ENCODE measurements around the gene EFCC1. TPM values are rescaled to one million over a fixed set of nuclear protein-coding genes. Genes with fewer than 3 reads are reported as not detected.

EFCC1 gene
- total and polyA plus RNA-seq, 2 of the 13 experiments (the other 11 are each of a cell fraction or from before 2014, with no cell fraction given) = not detected

- Histone ChIP-seq H3K4me2 (ENCODE audit: low read depth, low read length) (no peak overlapping the region), H2AFZ (ENCODE audit: low read length) (no peak overlapping the region), H3K79me2 (ENCODE audit: insufficient read depth, low read length) (no peaks in the 10 kb centered on the region), H3K4me1 (ENCODE audit: insufficient read depth, low read length) (peaks cover 20% of the 10 kb centered on the region), H3K27ac (ENCODE audit: extremely low read length, insufficient read depth, low read length) (no peak overlapping the region), H3K36me3 (replicated peaks in 1 of 2; ENCODE audit: control insufficient read depth in 1 of 2, insufficient read depth in 2 of 2, low read length in 2 of 2) (no peaks in the 10 kb centered on the region), H3K9me3 (ENCODE audit: low read length) (no peaks in the 10 kb centered on the region), H4K20me1 (ENCODE audit: insufficient read depth, low read length) (no peaks in the 10 kb centered on the region), H3K27me3 (ENCODE audit: control insufficient read depth in 1 of 2, insufficient read depth in 2 of 2, low read length in 2 of 2) (peaks cover 2 to 29% of the 10 kb centered on the region in 2 experiments; a peak in 3 of 5 replicates), H3K4me3 (replicated peaks in 1 of 3; ENCODE audit: insufficient read depth in 1 of 3, low read depth in 2 of 3, low read length in 3 of 3) (no peak overlapping the region), H3K9ac (ENCODE audit: insufficient read depth, low read depth, low read length) (no peak overlapping the region)
- no peak for DNase-seq (ENCODE audit: low spot score)
- CTCF ChIA-PET (ENCODE audit: low intra/inter-chr PET ratio, low total read pairs) = no interaction called here
- 55% methylated on average over 6 of the region's 6 CpGs for WGBS (ENCODE audit: low lambda C conversion rate)
- POLR2A ChIA-PET = no interaction called here
- no TSS peak for BruUV-seq (replicated peaks)
- intact Hi-C loops (cut with micrococcal nuclease; ENCODE audit: unreplicated experiment) = no loop called here
- peak; percentile 44 for ATAC-seq
- in situ Hi-C loops (cut with HindIII; ENCODE audit: extremely low pct_ligation_motif_present, low pct_unique_long_range_greater_than_20kb) = no loop called here
- no peak for FAIRE-seq
- TF ChIP-seq NFYC (CRISPR knock-in tag; IDR thresholded peaks at IDR 0.05) = peak; percentile 72
- no peak for TF ChIP-seq KLF12 (CRISPR knock-in tag; IDR thresholded peaks at IDR 0.05; ENCODE audit: borderline replicate concordance)
- TF ChIP-seq USF2 (IDR thresholded peaks at IDR 0.05; ENCODE audit: low read depth, low read length) = peak; percentile 50; the same call in 1 of the 2 replicates
- peak; percentile 69; the same call in 1 of the 2 replicates for TF ChIP-seq USF2 (CRISPR knock-in tag; IDR thresholded peaks at IDR 0.05; ENCODE audit: borderline replicate concordance)
- peak; percentile 62 for TF ChIP-seq NFYB (CRISPR knock-in tag; IDR thresholded peaks at IDR 0.05)
- TF ChIP-seq ZNF839 (CRISPR knock-in tag; IDR thresholded peaks at IDR 0.05; ENCODE audit: borderline replicate concordance) = no peak
- TF ChIP-seq BORCS8-MEF2B (CRISPR knock-in tag; IDR thresholded peaks at IDR 0.05) = no peak
Measured at GRCh38 chr3:129034642-129035041, 33.5 kb downstream of the EFCC1 start.

All from HepG2 (cell line).